H9 (cell line): ENCODE results near the gene KRTAP12-1. TPM values are rescaled to one million over a fixed set of nuclear protein-coding genes. Genes with fewer than 3 reads are reported as not detected.

Source experiments
- DNase-seq: peaks from one replicate; pipeline ENCODE4 v3.0.0-alpha.2; 2017
- H2AFZ ChIP-seq: one replicate; pipeline ENCODE4 v1.6.1; 2013; ENCODE audit warnings: mild to moderate bottlenecking, low read length, control low read depth, moderate library complexity
- H2AK5ac ChIP-seq: 2 replicates; pipeline ENCODE4 v1.6.1; 2013; ENCODE audit warnings: low read length, control low read depth, mixed read lengths; ENCODE audit not compliant: insufficient read length
- H2BK120ac ChIP-seq: one replicate; pipeline ENCODE4 v1.6.1; 2013; ENCODE audit warnings: low read depth, mild to moderate bottlenecking, low read length, control low read depth, inconsistent platforms; ENCODE audit not compliant: poor library complexity, severe bottlenecking
- H2BK12ac ChIP-seq: 2 replicates; pipeline ENCODE4 v1.6.1; 2013; ENCODE audit warnings: low read length, control low read depth, mixed read lengths, low read depth; ENCODE audit not compliant: insufficient read length
- H2BK15ac ChIP-seq: 2 replicates; pipeline ENCODE4 v1.6.1; 2013; ENCODE audit warnings: low read depth, low read length, control low read depth
- H2BK20ac ChIP-seq: one replicate; pipeline ENCODE4 v1.6.1; 2013; ENCODE audit warnings: low read depth, mild to moderate bottlenecking, low read length, control low read depth, inconsistent platforms; ENCODE audit not compliant: poor library complexity, severe bottlenecking
- H2BK5ac ChIP-seq: 2 replicates; pipeline ENCODE4 v1.6.1; 2013; ENCODE audit warnings: low read length, control low read depth, mixed read lengths; ENCODE audit not compliant: insufficient read length
- H3K14ac ChIP-seq: 2 replicates; pipeline ENCODE4 v1.6.1; 2013; ENCODE audit warnings: low read length, control low read depth; ENCODE audit not compliant: insufficient read depth
- H3K18ac ChIP-seq: 2 replicates; pipeline ENCODE4 v1.6.1; 2013; ENCODE audit warnings: low read depth, mild to moderate bottlenecking, mixed read lengths, low read length, control low read depth; ENCODE audit not compliant: insufficient read length
- H3K23ac ChIP-seq: 2 replicates; pipeline ENCODE4 v1.6.1; 2013; ENCODE audit warnings: low read length, control low read depth, mixed read lengths, low read depth; ENCODE audit not compliant: insufficient read length
- H3K23me2 ChIP-seq: 2 replicates; pipeline ENCODE4 v1.6.1; 2013; ENCODE audit warnings: low read depth, mild to moderate bottlenecking, mixed read lengths, low read length, control low read depth; ENCODE audit not compliant: insufficient read length, poor library complexity, severe bottlenecking
- H3K27ac ChIP-seq: 2 replicates; pipeline ENCODE4 v1.5.1; 2013; ENCODE audit warnings: low read length, control low read depth, mixed read lengths, low read depth; ENCODE audit not compliant: insufficient read length
- H3K27me3 ChIP-seq: 2 replicates; pipeline ENCODE4 v1.6.1; 2013; ENCODE audit warnings: low read length, control low read depth, inconsistent platforms; ENCODE audit not compliant: insufficient read depth
- H3K4ac ChIP-seq: 2 replicates; pipeline ENCODE4 v1.6.1; 2013; ENCODE audit warnings: low read depth, mild to moderate bottlenecking, control low read depth, inconsistent platforms, low read length, moderate library complexity
- H3K4me1 ChIP-seq: 2 replicates; pipeline ENCODE4 v1.6.1; 2013; ENCODE audit warnings: low read length, control low read depth, inconsistent platforms; ENCODE audit not compliant: insufficient read depth
- H3K4me2 ChIP-seq: 2 replicates; pipeline ENCODE4 v1.6.1; 2013; ENCODE audit warnings: low read length, control low read depth, mixed read lengths; ENCODE audit not compliant: insufficient read length, insufficient read depth
- H3K56ac ChIP-seq: 2 replicates; pipeline ENCODE4 v1.6.1; 2013; ENCODE audit warnings: low read depth, mild to moderate bottlenecking, mixed read lengths, low read length, control low read depth; ENCODE audit not compliant: insufficient read length
- H3K79me1 ChIP-seq: 2 replicates; pipeline ENCODE4 v1.6.1; 2013; ENCODE audit warnings: low read depth, mild to moderate bottlenecking, moderate library complexity, low read length, control low read depth, inconsistent platforms; ENCODE audit not compliant: insufficient read depth, poor library complexity, severe bottlenecking
- H3K79me2 ChIP-seq: 2 replicates; pipeline ENCODE4 v1.6.1; 2013; ENCODE audit warnings: low read length, control low read depth, inconsistent platforms; ENCODE audit not compliant: insufficient read depth
- H3K9ac ChIP-seq: 2 replicates; pipeline ENCODE4 v1.6.1; 2013; ENCODE audit warnings: low read length, control low read depth, mixed read lengths; ENCODE audit not compliant: insufficient read length; ENCODE audit errors: extremely low read depth
- H3K9me3 ChIP-seq: one replicate; pipeline ENCODE4 v1.6.1; 2013; ENCODE audit warnings: low read depth, low read length, inconsistent platforms; ENCODE audit not compliant: control insufficient read depth
- H3T11ph ChIP-seq: one replicate; pipeline ENCODE4 v1.6.1; 2013; ENCODE audit warnings: mild to moderate bottlenecking, low read length, control low read depth, inconsistent platforms
- H4K20me1 ChIP-seq: one replicate; pipeline ENCODE4 v1.6.1; 2013; ENCODE audit not compliant: control insufficient read depth, insufficient read length, insufficient read depth
- H4K5ac ChIP-seq: 2 replicates; pipeline ENCODE4 v1.6.1; 2013; ENCODE audit warnings: low read depth, mild to moderate bottlenecking, mixed read lengths, low read length, control low read depth; ENCODE audit not compliant: insufficient read length
- H4K8ac ChIP-seq: replicated peaks from 2 replicates; pipeline ENCODE4 v1.6.1; 2013; ENCODE audit warnings: low read length, control low read depth, mixed read lengths, low read depth; ENCODE audit not compliant: insufficient read length
- H4K91ac ChIP-seq: 2 replicates; pipeline ENCODE4 v1.6.1; 2013; ENCODE audit warnings: low read depth, mild to moderate bottlenecking, moderate library complexity, mixed read lengths, low read length, control low read depth; ENCODE audit not compliant: insufficient read length
- H3K27ac Mint-ChIP-seq, 3 experiments: 2 replicates in 2 of 3; 3 replicates in 1 of 3; pipeline ENCODE4 v1.8.0; 2020 to 2021; ENCODE audit warnings: mixed read lengths in 3 of 3, mild to moderate bottlenecking in 1 of 3, moderate library complexity in 1 of 3
- H3K27me3 Mint-ChIP-seq: 2 replicates; pipeline ENCODE4 v1.8.0; 2021; ENCODE audit warnings: low read depth, mild to moderate bottlenecking, moderate library complexity, mixed read lengths
- H3K36me3 Mint-ChIP-seq, 3 experiments: 2 replicates in 2 of 3; 3 replicates in 1 of 3; pipeline ENCODE4 v1.8.0; 2020 to 2021; ENCODE audit warnings: low read depth in 3 of 3, mixed read lengths in 3 of 3; ENCODE audit not compliant: insufficient read depth in 1 of 3
- H3K4me1 Mint-ChIP-seq, 2 experiments: 2 replicates each; pipeline ENCODE4 v1.8.0; 2020; ENCODE audit warnings: mixed read lengths in 2 of 2
- H3K4me3 Mint-ChIP-seq, 2 experiments: 2 replicates in 1 of 2; 3 replicates in 1 of 2; pipeline ENCODE4 v1.8.0; 2020 to 2021; ENCODE audit warnings: mild to moderate bottlenecking in 2 of 2, mixed read lengths in 2 of 2, moderate library complexity in 1 of 2
- H3K9me3 Mint-ChIP-seq, 2 experiments: 2 replicates in 1 of 2; 3 replicates in 1 of 2; pipeline ENCODE4 v1.8.0; 2020; ENCODE audit warnings: mild to moderate bottlenecking in 2 of 2, mixed read lengths in 2 of 2, moderate library complexity in 1 of 2
- WGBS: extraction: QIAGEN DNeasy Blood & Tissue Kit; methylation state at CpG from one replicate; pipeline ENCODE4 v1.1.7; 2013; ENCODE audit warnings: missing lambda C conversion rate, low lambda C conversion rate, mixed read lengths; ENCODE audit not compliant: insufficient read length; ENCODE audit errors: extremely low coverage; 5-methylcytosine and 5-hydroxymethylcytosine counted together
- total RNA-seq: library from RNA; stranded (reverse); gene quantifications from 2 replicates; pipeline ENCODE4 v1.2.1, GENCODE V29; 2021
- TF ChIP-seq, protein P1 (sequence below): fragments of 200-600 bp; sonication (generic); conservative IDR thresholded peaks from 3 replicates; pipeline ENCODE4 v1.8.0; 2021; ENCODE audit warnings: antibody characterized with exemption, mild to moderate bottlenecking

KRTAP12-1 gene
- total RNA-seq, 1 experiment from 2014 or later: not detected

DNA sequence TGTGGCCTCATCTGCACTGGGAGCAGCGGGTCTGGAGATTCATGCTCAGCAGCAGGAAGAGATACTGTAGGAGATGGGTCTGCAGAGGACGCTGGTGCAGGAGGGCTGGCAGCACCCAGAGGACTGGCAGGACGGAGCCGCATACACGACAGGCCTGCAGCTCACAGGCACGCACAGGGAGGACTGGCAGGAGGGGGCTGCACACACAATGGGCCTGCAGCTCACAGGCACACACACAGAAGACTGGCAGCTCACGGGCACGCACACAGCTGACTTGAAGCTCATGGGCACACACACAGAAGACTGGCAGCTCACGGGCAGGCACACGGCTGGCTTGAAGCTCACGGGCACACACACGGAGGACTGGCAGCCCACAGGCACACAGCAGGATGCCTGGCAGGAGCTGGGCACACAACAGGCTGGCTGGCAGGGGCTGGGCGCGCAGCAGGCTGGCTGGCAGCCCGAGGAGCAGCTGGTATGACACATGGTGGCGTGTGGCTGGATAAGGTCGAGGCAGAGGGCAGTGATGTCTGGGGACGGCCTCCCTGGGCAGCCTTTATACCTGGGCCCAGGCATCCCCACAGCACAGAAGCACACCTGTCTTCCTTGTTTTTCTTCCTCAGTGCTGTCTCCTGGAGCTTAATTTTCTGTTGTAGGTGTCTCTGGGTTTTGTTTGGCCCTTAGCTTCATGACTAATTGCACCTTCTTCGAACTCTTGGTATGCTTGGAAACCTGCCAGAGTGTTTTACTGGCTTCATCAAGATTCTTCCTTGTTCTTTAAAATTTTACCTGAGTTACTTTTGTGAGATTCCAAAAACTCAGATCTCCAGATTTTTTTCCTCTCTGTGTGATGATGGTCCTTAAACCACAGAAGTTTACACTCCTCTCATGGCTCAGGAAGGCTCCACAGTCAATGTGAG is 15.3 kb downstream of the KRTAP12-1 start, which contains the start of gene KRTAP12-2:
TSS of gene KRTAP12-2 (minus strand) at position 527 of the 920 bp plus-strand sequence. CDS start at position 486, 41 bp downstream.
- Histone ChIP-seq H4K5ac (no peak within 1 kb of the TSS), H3K4me2 (no peak within 1 kb of the TSS), H2BK5ac (no peak within 1 kb of the TSS), H3K23ac (no peak within 1 kb of the TSS), H3K18ac (no peak within 1 kb of the TSS), H2BK20ac (no peak within 1 kb of the TSS), H4K20me1 (no peaks in the 10 kb centered on the region), H3K56ac (no peak within 1 kb of the TSS), H3K9me3 (no peaks in the 10 kb centered on the region), H3K27me3 (no peaks in the 10 kb centered on the region), H4K8ac (no peak within 1 kb of the TSS), H3K4ac (no peak within 1 kb of the TSS), H3T11ph (no peak within 1 kb of the TSS), H3K9ac (no peak within 1 kb of the TSS), H3K23me2 (no peaks in the 10 kb centered on the region), H2BK15ac (no peak within 1 kb of the TSS), H2BK12ac (no peak within 1 kb of the TSS), H3K79me2 (no peaks in the 10 kb centered on the region), H2BK120ac (no peak within 1 kb of the TSS), H3K14ac (no peak within 1 kb of the TSS), H3K4me1 (no peaks in the 10 kb centered on the region), H4K91ac (no peak within 1 kb of the TSS), H3K79me1 (no peaks in the 10 kb centered on the region), H2AFZ (no peak within 1 kb of the TSS), H3K27ac (no peak within 1 kb of the TSS), H2AK5ac (no peak within 1 kb of the TSS)
- no CpG with 5 or more reads among the region's 19 CpGs for WGBS
- TF ChIP-seq, protein P1, sequence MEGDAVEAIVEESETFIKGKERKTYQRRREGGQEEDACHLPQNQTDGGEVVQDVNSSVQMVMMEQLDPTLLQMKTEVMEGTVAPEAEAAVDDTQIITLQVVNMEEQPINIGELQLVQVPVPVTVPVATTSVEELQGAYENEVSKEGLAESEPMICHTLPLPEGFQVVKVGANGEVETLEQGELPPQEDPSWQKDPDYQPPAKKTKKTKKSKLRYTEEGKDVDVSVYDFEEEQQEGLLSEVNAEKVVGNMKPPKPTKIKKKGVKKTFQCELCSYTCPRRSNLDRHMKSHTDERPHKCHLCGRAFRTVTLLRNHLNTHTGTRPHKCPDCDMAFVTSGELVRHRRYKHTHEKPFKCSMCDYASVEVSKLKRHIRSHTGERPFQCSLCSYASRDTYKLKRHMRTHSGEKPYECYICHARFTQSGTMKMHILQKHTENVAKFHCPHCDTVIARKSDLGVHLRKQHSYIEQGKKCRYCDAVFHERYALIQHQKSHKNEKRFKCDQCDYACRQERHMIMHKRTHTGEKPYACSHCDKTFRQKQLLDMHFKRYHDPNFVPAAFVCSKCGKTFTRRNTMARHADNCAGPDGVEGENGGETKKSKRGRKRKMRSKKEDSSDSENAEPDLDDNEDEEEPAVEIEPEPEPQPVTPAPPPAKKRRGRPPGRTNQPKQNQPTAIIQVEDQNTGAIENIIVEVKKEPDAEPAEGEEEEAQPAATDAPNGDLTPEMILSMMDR: no peak
- Mint-ChIP-seq H3K27ac (no peak within 1 kb of the TSS), H3K4me1 (peaks cover 2 to 3% of the 10 kb centered on the region in 2 experiments), H3K27me3 (peaks cover 4% of the 10 kb centered on the region; the same call in 1 of the 2 replicates), H3K36me3 (peaks cover 9 to 29% (median 17%) of the 10 kb centered on the region in 3 experiments), H3K9me3 (peaks cover 28 to 37% of the 10 kb centered on the region in 2 experiments), H3K4me3 (no peak within 1 kb of the TSS)
- peak; percentile 22 for DNase-seq
